GM23338 (cell line): Measurements from ENCODE around the gene SERPINB8. TPM values are rescaled to one million over a fixed set of nuclear protein-coding genes. Genes with fewer than 3 reads are reported as not detected.

Source experiments
- ATAC-seq: fragments of 200-7000 bp; cut with Tn5 transposase; 3 replicates; pipeline ENCODE4 v1.9.1; 2020
- DNase-seq: peaks from one replicate; pipeline ENCODE4 v3.0.0-alpha.2; 2015; ENCODE audit warnings: low spot score
- H2AFZ ChIP-seq: fragments of 200-600 bp; sonication (generic); 2 replicates; pipeline ENCODE4 v1.8.0; 2016; ENCODE audit warnings: antibody characterized with exemption, mild to moderate bottlenecking, moderate library complexity
- H3F3A ChIP-seq: fragments of 200-600 bp; sonication (generic); replicated peaks from 2 replicates; pipeline ENCODE4 v1.8.0; 2017; ENCODE audit warnings: antibody characterized with exemption, mixed run types, low read depth
- H3K27ac ChIP-seq: fragments of 200-600 bp; sonication (generic); 2 replicates; pipeline ENCODE4 v1.6.1; 2016; ENCODE audit warnings: low read depth
- H3K27me3 ChIP-seq: fragments of 200-600 bp; sonication (generic); 2 replicates; pipeline ENCODE4 v1.8.0; 2016; ENCODE audit warnings: mild to moderate bottlenecking, mixed run types, moderate library complexity; ENCODE audit not compliant: insufficient read depth
- H3K36me3 ChIP-seq: fragments of 200-600 bp; sonication (generic); 2 replicates; pipeline ENCODE4 v1.8.0; 2016; ENCODE audit warnings: mild to moderate bottlenecking; ENCODE audit not compliant: insufficient read depth
- H3K4me1 ChIP-seq: fragments of 200-600 bp; sonication (generic); 2 replicates; pipeline ENCODE4 v1.8.0; 2016; ENCODE audit warnings: mild to moderate bottlenecking, moderate library complexity; ENCODE audit not compliant: insufficient read depth
- H3K4me2 ChIP-seq: fragments of 200-600 bp; sonication (generic); 2 replicates; pipeline ENCODE4 v1.7.1; 2017; ENCODE audit warnings: mixed run types
- H3K4me3 ChIP-seq: fragments of 200-600 bp; sonication (generic); 2 replicates; pipeline ENCODE4 v1.6.1; 2016; ENCODE audit warnings: mixed run types
- H3K79me2 ChIP-seq: fragments of 200-600 bp; sonication (generic); replicated peaks from 2 replicates; pipeline ENCODE4 v1.8.0; 2017; ENCODE audit warnings: mild to moderate bottlenecking; ENCODE audit not compliant: insufficient read depth
- H3K9me2 ChIP-seq: fragments of 200-600 bp; sonication (generic); 2 replicates; pipeline ENCODE4 v1.8.0; 2017; ENCODE audit not compliant: insufficient read depth
- H4K20me1 ChIP-seq: fragments of 200-600 bp; sonication (generic); replicated peaks from 2 replicates; pipeline ENCODE4 v1.8.0; 2017; ENCODE audit warnings: mild to moderate bottlenecking; ENCODE audit not compliant: insufficient read depth
- H3K27ac Mint-ChIP-seq: 2 replicates; pipeline ENCODE4 v1.8.0; 2020; ENCODE audit warnings: inconsistent platforms, mild to moderate bottlenecking, moderate library complexity, mixed read lengths
- H3K27me3 Mint-ChIP-seq: 3 replicates; pipeline ENCODE4 v1.8.0; 2022; ENCODE audit warnings: low read depth, mild to moderate bottlenecking, moderate library complexity, mixed read lengths, inconsistent platforms; ENCODE audit not compliant: insufficient read depth, poor library complexity
- H3K36me3 Mint-ChIP-seq: 3 replicates; pipeline ENCODE4 v1.8.0; 2021; ENCODE audit warnings: low read depth, mild to moderate bottlenecking, inconsistent platforms, moderate library complexity, mixed read lengths
- H3K4me1 Mint-ChIP-seq: 3 replicates; pipeline ENCODE4 v1.8.0; 2020; ENCODE audit warnings: mild to moderate bottlenecking, inconsistent platforms, mixed read lengths
- H3K4me3 Mint-ChIP-seq: 3 replicates; pipeline ENCODE4 v1.8.0; 2021; ENCODE audit warnings: moderate library complexity, mild to moderate bottlenecking, inconsistent platforms, mixed read lengths
- H3K9me3 Mint-ChIP-seq: 3 replicates; pipeline ENCODE4 v1.8.0; 2020; ENCODE audit warnings: moderate library complexity, mild to moderate bottlenecking, inconsistent platforms, mixed read lengths
- CREB1 ChIP-seq: fragments of 250-450 bp; sonication (Bioruptor Pico); IDR thresholded peaks from 2 replicates; pipeline ENCODE4 v1.5.0; 2020; ENCODE audit warnings: low read depth, mild to moderate bottlenecking, moderate library complexity
- CTCF ChIP-seq, 2 experiments: fragments of 200-600 bp in 1 of 2; sonication (generic) in 1 of 2; conservative IDR thresholded peaks; 2 replicates each; pipeline versions ENCODE4 v1.5.1 to v1.6.1; 2016 to 2017; ENCODE audit warnings: antibody characterized with exemption in 2 of 2, low read depth in 2 of 2, mild to moderate bottlenecking in 2 of 2, moderate library complexity in 1 of 2
- EZH2 ChIP-seq: fragments of 200-600 bp; sonication (generic); IDR thresholded peaks from one replicate; pipeline ENCODE4 v1.8.0; 2017; ENCODE audit warnings: antibody characterized with exemption, mild to moderate bottlenecking, low read depth; ENCODE audit not compliant: unreplicated experiment
- EZH2phosphoT487 ChIP-seq: fragments of 200-600 bp; sonication (generic); IDR thresholded peaks from one replicate; pipeline ENCODE4 v1.8.1; 2018; ENCODE audit warnings: antibody characterized with exemption; ENCODE audit not compliant: unreplicated experiment
- POLR2AphosphoS5 ChIP-seq: IDR thresholded peaks from 2 replicates; pipeline ENCODE4 v1.6.1; 2016; ENCODE audit warnings: antibody characterized with exemption, low read depth
- REST ChIP-seq: IDR thresholded peaks from one replicate; pipeline ENCODE4 v1.6.1; 2018; ENCODE audit warnings: antibody characterized with exemption; ENCODE audit not compliant: unreplicated experiment
- STAT1 ChIP-seq: IDR thresholded peaks from one replicate; pipeline ENCODE4 v1.6.1; 2016; ENCODE audit warnings: antibody characterized with exemption; ENCODE audit not compliant: unreplicated experiment
- ZNF114 ChIP-seq: fragments of 250-450 bp; sonication (Bioruptor Pico); IDR thresholded peaks from 2 replicates; pipeline ENCODE4 v1.5.0; 2020; ENCODE audit warnings: mild to moderate bottlenecking, moderate library complexity
- ZNF331 ChIP-seq: fragments of 250-450 bp; sonication (Bioruptor Pico); IDR thresholded peaks from 2 replicates; pipeline ENCODE4 v1.5.0; 2020; ENCODE audit warnings: low read depth, mild to moderate bottlenecking, moderate library complexity
- polyA plus RNA-seq: library from polyadenylated mRNA; unstranded; fragments of >200 nt; fragmentation: Nextera tagmentation; extraction: Ambion mirVana; gene quantifications from 2 replicates; pipeline ENCODE4 v1.2.1, GENCODE V29; 2016
- total RNA-seq: library from RNA; depleted of rRNA; stranded (reverse); fragments of >200 nt; shearing (Covaris generic); gene quantifications from 2 replicates; pipeline ENCODE4 v1.2.3, GENCODE V29; 2014
- TF ChIP-seq, protein P1 (sequence below): fragments of 250-450 bp; sonication (Bioruptor Pico); IDR thresholded peaks from 2 replicates; pipeline ENCODE4 v1.5.0; 2020; ENCODE audit warnings: mild to moderate bottlenecking, moderate library complexity
- TF ChIP-seq, protein P2 (sequence below): IDR thresholded peaks from 2 replicates; pipeline ENCODE4 v1.6.1; 2016; ENCODE audit warnings: antibody characterized with exemption

Gene SERPINB8
- total and polyA plus RNA-seq, 2 experiments from 2014 or later: 0.50 to 2.1 TPM

- TF ChIP-seq, protein P1, sequence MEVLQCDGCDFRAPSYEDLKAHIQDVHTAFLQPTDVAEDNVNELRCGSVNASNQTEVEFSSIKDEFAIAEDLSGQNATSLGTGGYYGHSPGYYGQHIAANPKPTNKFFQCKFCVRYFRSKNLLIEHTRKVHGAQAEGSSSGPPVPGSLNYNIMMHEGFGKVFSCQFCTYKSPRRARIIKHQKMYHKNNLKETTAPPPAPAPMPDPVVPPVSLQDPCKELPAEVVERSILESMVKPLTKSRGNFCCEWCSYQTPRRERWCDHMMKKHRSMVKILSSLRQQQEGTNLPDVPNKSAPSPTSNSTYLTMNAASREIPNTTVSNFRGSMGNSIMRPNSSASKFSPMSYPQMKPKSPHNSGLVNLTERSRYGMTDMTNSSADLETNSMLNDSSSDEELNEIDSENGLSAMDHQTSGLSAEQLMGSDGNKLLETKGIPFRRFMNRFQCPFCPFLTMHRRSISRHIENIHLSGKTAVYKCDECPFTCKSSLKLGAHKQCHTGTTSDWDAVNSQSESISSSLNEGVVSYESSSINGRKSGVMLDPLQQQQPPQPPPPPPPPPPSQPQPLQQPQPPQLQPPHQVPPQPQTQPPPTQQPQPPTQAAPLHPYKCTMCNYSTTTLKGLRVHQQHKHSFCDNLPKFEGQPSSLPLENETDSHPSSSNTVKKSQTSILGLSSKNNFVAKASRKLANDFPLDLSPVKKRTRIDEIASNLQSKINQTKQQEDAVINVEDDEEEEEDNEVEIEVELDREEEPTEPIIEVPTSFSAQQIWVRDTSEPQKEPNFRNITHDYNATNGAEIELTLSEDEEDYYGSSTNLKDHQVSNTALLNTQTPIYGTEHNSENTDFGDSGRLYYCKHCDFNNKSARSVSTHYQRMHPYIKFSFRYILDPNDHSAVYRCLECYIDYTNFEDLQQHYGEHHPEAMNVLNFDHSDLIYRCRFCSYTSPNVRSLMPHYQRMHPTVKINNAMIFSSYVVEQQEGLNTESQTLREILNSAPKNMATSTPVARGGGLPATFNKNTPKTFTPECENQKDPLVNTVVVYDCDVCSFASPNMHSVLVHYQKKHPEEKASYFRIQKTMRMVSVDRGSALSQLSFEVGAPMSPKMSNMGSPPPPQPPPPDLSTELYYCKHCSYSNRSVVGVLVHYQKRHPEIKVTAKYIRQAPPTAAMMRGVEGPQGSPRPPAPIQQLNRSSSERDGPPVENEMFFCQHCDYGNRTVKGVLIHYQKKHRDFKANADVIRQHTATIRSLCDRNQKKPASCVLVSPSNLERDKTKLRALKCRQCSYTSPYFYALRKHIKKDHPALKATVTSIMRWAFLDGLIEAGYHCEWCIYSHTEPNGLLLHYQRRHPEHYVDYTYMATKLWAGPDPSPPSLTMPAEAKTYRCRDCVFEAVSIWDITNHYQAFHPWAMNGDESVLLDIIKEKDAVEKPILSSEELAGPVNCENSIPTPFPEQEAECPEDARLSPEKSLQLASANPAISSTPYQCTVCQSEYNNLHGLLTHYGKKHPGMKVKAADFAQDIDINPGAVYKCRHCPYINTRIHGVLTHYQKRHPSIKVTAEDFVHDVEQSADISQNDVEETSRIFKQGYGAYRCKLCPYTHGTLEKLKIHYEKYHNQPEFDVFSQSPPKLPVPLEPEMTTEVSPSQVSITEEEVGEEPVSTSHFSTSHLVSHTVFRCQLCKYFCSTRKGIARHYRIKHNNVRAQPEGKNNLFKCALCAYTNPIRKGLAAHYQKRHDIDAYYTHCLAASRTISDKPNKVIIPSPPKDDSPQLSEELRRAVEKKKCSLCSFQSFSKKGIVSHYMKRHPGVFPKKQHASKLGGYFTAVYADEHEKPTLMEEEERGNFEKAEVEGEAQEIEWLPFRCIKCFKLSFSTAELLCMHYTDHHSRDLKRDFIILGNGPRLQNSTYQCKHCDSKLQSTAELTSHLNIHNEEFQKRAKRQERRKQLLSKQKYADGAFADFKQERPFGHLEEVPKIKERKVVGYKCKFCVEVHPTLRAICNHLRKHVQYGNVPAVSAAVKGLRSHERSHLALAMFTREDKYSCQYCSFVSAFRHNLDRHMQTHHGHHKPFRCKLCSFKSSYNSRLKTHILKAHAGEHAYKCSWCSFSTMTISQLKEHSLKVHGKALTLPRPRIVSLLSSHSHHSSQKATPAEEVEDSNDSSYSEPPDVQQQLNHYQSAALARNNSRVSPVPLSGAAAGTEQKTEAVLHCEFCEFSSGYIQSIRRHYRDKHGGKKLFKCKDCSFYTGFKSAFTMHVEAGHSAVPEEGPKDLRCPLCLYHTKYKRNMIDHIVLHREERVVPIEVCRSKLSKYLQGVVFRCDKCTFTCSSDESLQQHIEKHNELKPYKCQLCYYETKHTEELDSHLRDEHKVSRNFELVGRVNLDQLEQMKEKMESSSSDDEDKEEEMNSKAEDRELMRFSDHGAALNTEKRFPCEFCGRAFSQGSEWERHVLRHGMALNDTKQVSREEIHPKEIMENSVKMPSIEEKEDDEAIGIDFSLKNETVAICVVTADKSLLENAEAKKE (CRISPR knock-in tag): no peak
- TF ChIP-seq, protein P2, sequence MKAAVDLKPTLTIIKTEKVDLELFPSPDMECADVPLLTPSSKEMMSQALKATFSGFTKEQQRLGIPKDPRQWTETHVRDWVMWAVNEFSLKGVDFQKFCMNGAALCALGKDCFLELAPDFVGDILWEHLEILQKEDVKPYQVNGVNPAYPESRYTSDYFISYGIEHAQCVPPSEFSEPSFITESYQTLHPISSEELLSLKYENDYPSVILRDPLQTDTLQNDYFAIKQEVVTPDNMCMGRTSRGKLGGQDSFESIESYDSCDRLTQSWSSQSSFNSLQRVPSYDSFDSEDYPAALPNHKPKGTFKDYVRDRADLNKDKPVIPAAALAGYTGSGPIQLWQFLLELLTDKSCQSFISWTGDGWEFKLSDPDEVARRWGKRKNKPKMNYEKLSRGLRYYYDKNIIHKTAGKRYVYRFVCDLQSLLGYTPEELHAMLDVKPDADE: no peak
- TF ChIP-seq POLR2AphosphoS5 (no peak), CREB1 (CRISPR knock-in tag) (no peak)
These were observed 10.1 kb downstream of the SERPINB8 start (continued) for GRCh38 chr18:63980027-63980426.

- DNase-seq: no peak
- H3K79me2 ChIP-seq: no peaks in the 10 kb centered on the region
- TF ChIP-seq CTCF (conservative IDR thresholded peaks at IDR 0.05; ENCODE audit: low read depth in 2 of 2) (no peak), EZH2 (no peak), CREB1 (CRISPR knock-in tag) (no peak), POLR2AphosphoS5 (no peak), EZH2phosphoT487 (no peak), ZNF331 (CRISPR knock-in tag) (no peak), REST (no peak), STAT1 (no peak), ZNF114 (CRISPR knock-in tag) (no peak)
These were observed 11.1 kb downstream of the SERPINB8 start for GRCh38 chr18:63980896-63981460.

More at GRCh38 chr18:63980896-63981460, 11.1 kb downstream of the SERPINB8 start:
- ATAC-seq: no peak
- H3F3A ChIP-seq: no peaks in the 10 kb centered on the region
- peaks cover 45% of the 10 kb centered on the region for H3K27me3 ChIP-seq
- Mint-ChIP-seq H3K27me3 (peaks cover 32% of the 10 kb centered on the region), H3K27ac (no peak overlapping the region), H3K4me1 (peaks cover 4% of the 10 kb centered on the region; the same call in 2 of the 3 replicates), H3K9me3 (no peaks in the 10 kb centered on the region), H3K4me3 (no peak overlapping the region), H3K36me3 (no peaks in the 10 kb centered on the region)
- H3K4me3 ChIP-seq: no peak overlapping the region
- H2AFZ ChIP-seq: no peak overlapping the region
- H3K4me1 ChIP-seq: no peaks in the 10 kb centered on the region
- no peak overlapping the region for H3K4me2 ChIP-seq
- no peaks in the 10 kb centered on the region for H3K9me2 ChIP-seq
- H3K36me3 ChIP-seq: no peaks in the 10 kb centered on the region
- no peak overlapping the region for H3K27ac ChIP-seq
- H4K20me1 ChIP-seq: no peaks in the 10 kb centered on the region
